HG03039 (cell line): Measurements from ENCODE around the gene P2RY2.
A peak's percentile ranks its signal among the peaks of the same experiment; 100 is the strongest.

Experiments
- ATAC-seq: cut with Tn5 transposase; IDR thresholded peaks from one replicate; pipeline ENCODE4 v1.9.1; 2021; ENCODE audit warnings: mild to moderate bottlenecking, moderate library complexity; ENCODE audit not compliant: unreplicated experiment

Gene P2RY2

DNA sequence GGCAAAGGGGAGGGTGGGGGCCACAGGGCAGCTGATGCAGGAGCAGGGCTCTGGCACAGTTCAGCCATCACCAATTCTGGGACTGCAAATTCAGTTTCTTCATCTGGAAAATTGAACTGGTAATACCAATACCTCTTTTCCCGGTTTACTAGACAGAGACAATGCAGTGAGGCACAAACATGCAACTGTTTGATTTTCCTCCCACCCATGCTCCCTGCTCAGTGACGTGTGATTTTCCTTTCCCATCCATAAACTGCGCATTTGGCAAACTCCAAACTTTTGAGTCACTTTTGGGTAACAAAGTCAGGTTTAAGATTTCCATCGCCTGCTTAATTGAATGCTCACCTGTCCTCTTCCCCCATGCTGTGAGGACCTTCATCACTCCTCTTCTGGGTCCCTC is 23.2 kb downstream of the P2RY2 start:
- ATAC-seq = no peak

DNA sequence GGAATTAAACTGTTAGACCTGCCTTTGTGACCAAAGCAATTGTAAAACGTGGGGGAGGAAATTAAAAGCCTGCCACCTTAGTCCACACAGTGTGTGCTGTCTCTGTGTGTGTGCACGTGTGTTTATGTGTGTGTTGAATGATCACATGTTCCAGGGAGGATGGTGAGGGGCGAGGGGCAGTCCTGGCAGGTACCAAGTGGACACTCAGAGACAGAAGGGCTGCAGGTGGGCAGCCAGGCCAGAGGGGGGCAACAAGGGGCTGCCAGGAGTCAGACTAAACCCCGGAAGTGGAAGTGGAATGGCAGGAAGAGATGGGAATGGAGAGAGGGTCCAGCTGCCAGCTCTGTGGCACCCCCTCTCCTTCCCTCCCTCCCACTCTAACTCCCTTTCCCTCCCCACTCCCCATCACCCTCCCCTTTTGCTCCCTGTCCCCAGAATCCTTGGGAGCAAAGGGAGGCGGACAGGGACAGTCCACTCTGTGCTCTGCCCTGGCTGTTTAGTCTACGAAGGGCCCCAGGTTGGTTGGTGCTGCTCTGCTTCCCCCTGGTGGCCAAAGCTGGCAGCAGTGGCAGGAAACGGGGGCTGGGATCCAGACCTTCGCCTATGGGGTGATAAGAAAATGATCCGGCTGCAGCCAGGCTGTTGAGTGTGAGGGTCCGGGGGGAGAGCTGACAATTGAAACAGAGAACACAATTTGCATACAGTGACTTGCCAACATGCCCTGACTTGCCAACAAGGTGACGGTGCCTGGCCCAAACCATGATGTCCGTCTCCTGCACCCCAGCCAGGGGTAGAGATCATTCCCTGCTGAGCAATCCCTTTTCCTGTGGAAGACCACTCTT is 24.4 kb downstream of the P2RY2 start:
- peak; percentile 54 for ATAC-seq

DNA sequence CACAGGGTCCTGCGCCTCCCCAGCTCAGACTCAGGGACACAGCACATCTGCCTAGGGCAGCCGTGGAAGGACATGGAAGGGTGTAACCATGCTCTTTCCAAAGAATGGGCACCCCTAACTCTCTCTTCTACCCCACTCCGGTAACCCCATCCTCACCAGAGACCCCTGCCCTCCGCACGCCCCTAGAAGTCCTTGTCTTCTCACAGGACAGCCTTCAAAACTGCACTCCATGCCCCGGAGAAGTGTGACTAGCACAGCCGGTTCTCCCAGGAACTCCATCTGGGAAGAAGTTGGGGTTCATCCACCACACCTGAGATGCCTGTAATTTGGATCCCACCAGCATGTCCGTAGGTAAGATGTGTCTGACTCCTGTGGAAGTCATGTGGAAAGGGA is 25.0 kb downstream of the P2RY2 start:
- no peak for ATAC-seq

DNA sequence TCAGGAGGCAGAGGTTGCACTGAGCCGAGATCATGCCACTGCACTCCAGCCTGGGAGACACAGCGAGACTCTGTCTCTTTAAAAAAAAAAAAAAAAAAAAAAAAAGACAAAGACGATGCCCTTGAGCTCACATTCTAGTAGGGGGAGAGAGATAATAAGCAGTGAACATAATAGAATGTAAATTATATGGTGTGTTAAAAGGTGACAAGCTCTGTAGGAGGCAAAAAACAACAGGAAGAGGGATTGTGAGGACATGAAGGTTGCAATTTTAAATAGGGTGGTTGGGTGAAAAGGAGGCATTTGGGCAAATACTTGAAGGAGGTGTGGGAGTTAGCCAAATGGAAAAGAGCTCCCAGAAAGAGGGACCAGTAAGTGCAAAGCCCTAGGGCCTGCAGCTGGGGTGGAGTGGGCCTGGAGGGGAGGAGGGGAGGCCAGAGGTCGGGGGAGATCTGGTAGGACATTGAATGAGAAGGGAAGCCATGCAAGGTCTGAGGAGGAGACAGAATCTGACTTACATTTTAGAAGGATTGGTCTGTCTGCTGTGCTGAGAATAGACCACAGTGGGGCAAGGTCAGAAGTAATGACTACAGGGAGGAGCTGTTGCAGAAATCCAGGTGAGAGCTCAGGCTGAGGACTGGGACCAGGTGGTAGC is 26.6 kb downstream of the P2RY2 start:
- ATAC-seq = no peak

DNA sequence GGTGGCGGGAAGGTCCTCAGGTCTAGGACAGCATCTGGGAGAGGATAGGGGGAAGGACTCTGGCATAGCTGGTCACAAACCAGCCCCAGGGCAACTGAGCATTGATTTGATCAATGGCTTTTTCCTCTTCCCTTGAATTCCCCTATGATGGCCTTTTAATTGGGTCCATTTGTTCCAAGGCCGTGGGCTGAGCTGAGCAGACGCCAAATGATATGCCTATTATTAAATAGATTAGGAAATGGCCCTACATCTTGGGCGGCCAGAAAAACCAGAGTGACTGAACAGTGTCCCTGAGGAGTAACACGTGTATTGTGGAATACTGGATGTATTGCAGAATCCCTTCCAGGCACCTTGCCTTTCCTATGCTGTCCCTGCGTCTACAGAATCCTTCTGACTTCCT is 27.4 kb downstream of the P2RY2 start:
- no peak for ATAC-seq

DNA sequence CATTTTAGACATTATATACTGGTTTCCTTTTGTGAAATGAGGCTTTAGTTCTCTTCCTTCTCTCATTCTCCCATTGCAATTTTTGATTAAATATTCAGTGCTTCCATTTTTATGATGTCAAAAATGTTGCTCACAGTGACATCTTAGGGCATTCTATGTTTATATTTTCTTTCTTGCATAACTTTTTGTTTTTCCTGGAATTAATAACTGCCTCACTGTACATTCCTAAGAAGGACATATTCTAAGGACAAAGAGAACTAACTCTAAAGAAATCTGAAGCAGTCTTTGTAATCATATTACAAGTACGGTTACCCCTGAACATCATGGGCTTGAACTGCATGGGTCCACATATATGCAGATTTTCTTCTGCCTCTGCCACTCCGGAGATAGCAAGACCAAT is 28.2 kb downstream of the P2RY2 start:
- ATAC-seq = no peak

DNA sequence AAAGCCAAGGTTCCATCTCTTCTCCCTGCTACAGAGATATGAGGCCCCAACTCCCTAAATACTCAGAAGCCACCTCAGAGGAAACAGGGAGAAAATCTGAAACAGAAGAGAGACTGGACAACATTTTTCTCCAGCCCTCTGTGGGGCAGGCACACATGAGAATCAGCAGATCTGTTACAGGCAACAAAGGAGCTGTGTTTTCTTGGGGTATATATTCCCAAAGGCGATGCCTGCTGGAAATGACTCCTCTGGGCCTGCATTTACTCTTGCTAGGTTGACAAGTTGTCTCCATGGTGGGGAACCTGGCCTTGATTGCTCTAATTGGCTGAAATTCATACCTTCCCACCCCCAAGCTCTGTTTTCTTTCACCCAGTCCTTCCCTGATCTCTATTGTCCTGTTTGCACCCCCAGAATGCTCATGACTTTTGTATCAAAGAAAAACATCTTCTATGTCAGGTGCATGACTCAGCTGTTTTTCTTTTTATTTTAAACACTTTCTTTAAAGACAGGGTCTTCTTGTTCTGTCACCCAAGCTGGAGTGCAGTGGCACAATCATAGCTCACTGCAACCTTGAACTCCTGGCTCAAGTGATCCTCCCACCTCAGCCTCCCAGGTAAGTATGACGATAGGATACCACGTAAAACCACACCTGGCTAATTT is 30.6 kb downstream of the P2RY2 start:
- ATAC-seq = no peak

DNA sequence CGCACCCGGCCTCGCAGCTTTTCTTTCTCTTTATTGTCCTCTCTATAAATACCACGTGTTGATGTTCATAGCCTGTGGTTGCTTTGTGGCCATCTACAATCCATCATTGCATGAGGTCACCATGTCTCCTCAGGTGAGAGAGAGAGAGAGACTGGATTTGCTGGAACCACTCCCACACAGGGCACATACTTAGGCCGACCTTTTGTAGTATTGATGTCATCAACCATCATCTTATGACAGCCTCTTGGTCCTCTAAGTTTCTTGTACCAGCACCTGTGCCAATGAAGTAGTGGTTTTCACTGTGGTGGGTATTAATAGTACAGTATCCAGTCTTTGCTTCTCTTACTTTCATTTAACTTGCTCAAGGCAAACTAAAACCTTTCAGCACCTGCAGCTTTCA is 31.2 kb downstream of the P2RY2 start:
- no peak for ATAC-seq

DNA sequence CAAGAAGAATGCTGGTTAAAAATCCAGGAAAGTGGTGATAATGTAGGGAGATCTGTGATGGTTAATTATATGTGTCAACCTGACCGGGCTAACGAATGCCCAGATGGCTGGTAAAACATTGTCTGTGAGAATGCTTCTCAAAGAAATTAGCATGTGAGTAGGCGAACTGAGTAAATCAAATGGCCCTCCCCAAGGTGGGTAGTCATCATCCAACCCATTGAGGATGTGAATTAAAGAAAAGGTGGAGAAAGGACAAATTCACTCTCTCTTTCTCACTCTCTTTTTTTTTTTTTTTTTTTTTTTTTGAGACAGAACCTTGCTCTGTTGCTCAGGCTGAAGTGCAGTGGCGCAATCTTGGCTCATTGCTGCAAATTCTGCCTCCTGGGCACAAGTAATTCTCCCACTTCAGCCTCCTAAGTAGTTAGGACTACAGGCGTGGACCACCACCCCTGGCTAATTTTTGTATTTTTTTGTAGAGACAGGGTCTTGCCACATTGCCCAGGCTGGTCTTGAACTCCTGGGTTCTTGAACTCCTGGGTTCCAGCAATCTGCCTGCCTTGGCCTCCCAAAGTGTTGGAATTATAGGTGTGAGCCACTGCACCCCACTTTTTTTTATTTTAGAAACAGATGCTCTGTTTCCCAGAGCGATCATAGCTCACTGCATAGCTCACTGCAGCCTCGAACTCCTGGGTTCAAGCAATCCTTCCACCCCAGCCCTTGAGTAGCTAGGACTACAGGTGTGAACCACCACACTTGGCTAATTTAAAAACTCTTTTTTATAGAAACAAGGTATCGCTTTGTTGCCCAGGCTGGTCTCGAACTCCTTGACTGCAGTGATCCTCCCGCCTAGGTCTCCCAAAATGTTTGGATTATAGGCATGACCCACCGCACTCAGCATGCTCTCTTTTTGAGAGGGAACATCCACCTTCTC is 32.0 kb downstream of the P2RY2 start:
- no peak for ATAC-seq

DNA sequence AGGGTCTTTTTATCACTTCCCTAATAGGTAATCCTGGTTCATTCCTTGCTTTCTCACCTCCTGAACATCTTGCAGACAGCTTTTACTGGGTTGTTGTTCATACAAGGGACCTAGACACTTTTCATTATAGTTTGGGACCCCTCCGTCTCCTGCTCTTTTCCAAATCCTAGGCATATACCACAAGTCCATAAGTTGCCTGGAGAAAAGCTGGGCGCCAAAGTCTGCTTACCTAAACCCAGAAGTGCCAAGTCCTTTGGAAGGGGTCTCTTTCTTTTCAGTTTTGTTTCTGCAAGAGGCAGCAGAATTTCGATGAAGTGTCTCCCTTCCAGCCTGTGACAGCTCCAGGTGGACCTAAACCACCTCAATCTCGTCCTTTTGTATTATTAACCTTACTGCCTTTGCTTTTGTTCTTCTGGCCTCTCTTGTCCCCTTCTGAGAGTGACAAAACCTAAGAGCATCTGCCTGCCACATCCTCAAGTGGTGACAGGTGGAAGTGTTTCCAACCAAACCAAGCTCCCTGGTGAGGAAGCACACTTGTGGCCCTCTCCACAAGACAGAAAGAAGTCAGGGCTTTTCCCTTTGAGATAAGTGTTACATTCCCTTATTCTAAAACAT is 34.6 kb downstream of the P2RY2 start:
- ATAC-seq = no peak

DNA sequence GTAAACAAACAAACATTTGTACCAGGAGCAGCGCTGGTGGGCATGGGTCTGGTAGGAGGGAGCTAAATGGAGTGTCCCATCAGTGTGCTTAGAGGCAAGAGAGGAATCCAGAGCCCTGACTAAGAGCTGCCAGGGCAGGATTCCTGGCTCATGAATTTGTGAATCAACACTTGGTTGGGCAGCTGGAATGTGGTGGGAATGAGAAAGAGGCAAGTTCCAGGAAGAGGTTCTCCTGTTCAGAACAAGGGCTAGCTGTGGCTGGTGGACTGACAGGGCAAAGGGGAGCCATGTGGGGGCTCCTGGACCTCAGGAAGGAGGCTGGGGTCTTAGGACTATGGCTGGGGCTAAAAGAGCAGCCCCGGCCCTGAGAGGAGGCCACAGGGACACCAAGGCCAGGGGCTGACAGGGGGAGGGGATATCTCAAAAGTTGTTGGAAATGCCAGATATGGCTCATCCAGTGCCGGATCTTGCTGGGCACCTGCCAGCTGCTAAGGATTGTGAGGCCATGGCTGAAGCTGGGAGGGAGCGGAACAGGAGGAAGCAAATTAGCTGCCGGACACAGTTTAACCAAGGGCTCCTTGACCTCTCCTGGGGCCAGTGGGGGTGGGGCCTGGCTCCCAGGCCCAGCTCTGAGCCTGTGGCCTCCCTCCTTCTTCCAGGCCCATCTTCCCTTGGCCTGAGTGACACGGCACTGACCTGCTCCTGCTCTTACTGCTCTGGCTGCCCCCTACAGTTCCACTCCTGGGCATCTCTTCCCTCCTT is 39.4 kb downstream of the P2RY2 start:
- no peak for ATAC-seq

DNA sequence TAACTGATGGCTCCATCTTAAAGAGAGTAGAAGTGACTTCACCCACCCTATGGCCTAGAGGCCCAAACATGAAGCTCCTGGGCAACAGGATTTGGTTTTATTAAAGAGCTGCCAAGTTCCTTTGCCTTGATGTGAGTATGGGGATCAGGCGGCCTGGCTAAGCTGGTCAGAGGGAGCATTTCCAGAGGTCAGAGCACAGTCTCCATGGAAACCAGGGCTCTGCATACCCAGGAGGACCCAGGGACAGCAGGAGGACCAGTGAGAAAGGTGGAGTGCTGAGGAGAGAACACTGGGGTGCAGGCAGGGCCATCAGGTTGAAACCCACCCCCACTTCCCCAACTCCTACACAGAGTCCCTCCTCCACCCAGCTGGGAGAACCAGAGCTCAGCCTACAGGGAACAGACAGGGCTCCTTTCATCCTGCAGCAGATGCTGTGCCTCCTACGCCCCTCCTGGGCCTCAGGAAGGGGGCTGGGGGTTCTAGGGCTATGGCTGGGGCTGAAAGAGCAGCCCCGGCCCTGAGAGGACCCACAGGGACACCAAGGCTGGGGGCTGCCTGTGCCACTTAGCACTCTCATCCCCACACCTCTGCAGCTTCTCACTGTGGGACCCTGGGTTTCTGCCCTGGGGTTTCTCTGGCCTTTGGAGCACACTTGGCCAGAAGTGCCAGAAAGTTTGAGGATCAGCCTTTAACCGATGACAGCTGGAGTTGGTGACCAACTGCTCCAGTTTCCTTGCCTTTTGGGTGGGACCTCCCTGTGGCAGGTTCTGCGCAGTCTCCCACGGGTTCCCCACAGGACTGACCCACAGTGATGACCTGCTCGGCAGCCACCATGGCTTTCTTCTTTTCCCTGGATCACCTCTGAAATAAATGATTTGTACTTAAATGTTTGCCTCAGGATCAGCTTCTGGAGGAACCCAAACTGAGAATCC is 40.3 kb downstream of the P2RY2 start:
- no peak for ATAC-seq

DNA sequence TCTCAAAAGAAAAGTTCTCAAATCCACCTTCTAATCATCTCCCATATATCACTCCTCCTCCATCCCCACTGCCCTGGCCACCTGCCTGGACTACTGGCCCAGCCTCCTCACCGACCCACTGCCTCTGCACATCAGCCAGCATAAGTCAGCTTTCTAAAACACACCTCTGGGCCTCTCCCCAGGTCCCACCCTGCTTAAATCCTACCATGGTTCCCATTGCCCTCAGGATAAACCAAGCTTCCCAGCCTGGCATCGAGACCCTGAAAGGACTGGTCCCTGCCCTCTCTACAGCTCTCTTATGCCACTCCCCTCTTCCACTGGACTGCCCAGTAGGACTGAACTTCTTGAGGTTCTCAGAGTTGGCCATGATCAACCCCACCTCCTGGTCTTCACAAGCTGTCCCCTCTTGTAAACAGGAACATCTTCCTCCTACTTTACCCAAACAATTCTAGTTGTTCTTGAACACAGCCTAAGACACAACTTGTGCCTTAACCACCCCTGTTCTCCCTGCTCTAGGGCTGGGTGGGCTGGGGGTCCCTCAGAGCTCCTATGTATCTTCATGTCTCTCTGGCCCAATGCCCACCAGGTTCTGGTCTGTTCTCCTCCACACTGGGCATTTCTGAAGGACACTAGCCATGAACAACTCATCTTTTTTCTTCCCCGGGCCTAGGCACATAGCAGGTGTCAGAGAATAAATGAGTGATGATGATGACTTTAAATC is 41.5 kb downstream of the P2RY2 start:
- no peak for ATAC-seq

DNA sequence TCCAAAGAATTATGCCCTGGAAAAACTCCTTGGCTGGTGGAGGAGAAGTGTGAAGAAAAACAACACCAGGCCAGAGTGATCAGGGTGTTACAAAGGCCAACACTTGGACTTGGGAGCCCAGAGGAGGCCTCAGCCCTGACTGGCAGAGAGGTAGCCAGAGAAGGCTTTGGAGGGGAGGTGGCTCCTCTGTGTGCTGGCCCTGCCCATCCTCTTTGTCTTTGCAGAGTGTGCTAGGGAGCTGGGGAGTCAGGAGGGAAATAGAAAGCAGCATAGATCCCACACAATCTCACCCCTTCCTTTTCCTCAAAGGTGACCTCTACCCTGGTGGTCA is 42.0 kb downstream of the P2RY2 start:
- ATAC-seq = no peak

DNA sequence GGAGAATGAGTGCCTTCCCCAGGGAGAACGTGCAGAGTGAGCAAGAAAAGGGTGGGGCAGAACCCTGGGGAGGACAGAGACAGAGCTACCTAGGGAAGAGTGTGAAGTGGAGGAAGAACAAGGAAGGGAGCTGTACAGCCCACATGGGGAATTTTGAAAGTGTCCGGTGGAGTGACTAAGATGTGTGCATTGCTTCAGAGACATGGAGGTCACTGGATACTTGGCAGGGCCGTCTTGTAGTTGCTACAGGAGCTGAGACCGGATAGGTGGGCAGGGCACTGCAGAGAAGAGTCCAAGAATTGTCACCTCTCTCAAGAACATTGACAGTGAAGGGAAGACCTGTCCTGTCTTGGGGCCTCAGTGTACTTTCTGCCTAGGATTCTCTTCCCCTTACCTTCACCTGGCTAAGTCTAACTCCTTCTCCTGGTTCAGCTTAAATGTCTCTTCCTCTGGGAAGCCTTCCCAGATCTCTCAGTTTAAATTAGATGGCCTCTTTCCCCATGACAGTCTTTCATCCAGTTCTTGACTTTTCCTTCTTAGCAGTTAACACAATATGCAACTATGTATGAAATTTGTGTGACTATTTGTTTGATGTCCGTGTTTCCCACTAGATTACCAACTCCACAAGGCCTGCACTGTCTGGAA is 44.9 kb downstream of the P2RY2 start:
- ATAC-seq = no peak

DNA sequence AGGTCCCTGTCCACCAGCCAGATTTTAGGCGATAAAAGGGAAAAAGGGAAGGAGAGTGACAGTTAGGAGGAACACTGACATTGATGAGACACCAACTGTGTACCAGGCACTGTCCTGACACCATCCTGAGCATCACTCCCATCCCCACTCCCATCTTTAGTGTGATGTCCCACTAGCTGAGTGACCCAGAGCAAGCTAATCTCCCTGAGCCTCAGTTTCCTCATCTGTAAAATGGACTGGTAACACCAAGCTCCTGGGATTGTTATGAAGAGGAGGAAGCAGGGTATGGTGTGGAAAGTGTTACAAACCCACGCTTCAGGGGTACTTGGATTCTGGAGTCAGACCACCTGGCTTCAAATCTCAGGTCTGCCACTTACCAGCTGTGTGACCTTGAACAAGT is 45.6 kb downstream of the P2RY2 start:
- ATAC-seq = no peak

DNA sequence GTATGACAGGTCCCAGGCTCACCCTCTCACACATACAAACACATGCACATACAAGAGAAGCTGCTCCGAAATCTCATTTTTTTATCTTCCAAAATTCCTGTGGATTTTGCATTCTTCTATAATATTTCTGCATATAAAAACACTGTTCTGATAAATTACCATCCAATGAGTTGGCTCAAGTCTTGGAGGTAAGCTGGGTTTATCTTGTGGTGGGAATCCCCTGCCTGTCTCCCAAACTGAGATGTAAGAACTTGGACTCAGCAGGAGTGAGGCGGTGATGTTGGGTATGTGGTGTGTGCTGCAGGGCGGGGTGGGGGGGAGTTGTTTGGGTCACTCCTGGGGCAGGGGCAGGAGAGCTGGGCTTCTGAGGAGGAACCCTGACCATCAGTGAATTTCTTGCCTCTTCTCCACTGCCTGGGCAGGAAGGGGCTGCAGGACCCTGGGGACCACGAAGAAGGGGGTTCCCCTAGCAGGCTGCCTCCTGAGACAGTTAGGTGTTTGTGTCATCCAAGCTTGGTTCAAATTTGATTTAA is 47.3 kb downstream of the P2RY2 start:
- no peak for ATAC-seq
